Fibroblast of peridontal ligament (primary cell): ENCODE measurements around the gene ENAM.
A peak's percentile ranks its signal among the peaks of the same experiment; 100 is the strongest.

Experiments used
- DNase-seq: peaks from one replicate; pipeline ENCODE4 v3.0.0-alpha.2; 2010; ENCODE audit errors: extremely low read depth

ENAM gene, protein sequence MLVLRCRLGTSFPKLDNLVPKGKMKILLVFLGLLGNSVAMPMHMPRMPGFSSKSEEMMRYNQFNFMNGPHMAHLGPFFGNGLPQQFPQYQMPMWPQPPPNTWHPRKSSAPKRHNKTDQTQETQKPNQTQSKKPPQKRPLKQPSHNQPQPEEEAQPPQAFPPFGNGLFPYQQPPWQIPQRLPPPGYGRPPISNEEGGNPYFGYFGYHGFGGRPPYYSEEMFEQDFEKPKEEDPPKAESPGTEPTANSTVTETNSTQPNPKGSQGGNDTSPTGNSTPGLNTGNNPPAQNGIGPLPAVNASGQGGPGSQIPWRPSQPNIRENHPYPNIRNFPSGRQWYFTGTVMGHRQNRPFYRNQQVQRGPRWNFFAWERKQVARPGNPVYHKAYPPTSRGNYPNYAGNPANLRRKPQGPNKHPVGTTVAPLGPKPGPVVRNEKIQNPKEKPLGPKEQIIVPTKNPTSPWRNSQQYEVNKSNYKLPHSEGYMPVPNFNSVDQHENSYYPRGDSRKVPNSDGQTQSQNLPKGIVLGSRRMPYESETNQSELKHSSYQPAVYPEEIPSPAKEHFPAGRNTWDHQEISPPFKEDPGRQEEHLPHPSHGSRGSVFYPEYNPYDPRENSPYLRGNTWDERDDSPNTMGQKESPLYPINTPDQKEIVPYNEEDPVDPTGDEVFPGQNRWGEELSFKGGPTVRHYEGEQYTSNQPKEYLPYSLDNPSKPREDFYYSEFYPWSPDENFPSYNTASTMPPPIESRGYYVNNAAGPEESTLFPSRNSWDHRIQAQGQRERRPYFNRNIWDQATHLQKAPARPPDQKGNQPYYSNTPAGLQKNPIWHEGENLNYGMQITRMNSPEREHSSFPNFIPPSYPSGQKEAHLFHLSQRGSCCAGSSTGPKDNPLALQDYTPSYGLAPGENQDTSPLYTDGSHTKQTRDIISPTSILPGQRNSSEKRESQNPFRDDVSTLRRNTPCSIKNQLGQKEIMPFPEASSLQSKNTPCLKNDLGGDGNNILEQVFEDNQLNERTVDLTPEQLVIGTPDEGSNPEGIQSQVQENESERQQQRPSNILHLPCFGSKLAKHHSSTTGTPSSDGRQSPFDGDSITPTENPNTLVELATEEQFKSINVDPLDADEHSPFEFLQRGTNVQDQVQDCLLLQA

GRCh38 chr4:70628444-70628843 lies at the start of gene ENAM:
Gene ENAM, plus strand, starts transcription at chr4:70628744. Its CDS starts 757 bp downstream, at chr4:70629501.
- DNase-seq = no peak

GRCh38 chr4:70581980-70582379 lies 46.6 kb upstream of the ENAM start:
- DNase-seq = no peak

DNA sequence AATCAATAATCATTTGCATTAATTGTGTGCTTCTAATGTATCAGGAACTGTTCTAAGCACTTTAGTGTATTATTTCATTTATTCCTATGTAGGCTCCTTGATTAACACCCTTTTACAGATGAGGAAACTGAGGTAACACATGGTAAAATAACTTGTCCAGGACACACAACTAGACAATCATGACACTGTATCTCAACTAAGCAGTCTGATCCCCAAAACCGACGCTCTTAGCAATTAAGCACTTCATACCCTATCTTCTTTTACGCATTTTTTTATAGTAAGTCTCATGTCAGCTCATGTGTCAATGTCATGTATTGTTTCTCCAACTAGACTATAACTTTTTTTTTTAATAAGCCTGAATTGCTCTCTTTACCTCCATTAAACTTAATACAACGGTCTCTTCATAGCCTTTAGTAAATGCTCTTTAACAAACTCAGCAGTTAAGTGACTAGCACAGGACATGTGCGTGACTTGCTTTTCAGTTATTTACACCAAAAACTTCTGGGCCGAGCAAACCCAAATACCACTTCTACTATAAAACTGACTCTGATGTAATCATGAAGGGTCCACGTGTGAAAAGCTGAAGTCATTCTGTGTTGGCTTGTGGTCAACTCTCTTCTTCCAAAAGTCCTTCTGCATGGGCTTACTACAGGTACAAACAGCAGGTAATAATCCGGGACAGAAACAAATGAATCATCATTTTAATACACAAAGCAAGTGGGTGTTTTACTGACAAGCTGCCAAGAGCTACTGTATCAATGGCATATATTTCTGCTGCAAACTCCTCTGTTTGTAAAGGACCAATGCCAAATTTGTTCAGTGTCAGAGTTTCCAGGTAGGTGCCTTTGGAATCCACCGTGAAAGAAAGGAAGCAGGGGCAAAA lies 44.4 kb upstream of the ENAM start:
- DNase-seq = no peak

GRCh38 chr4:70586841-70587240 lies 41.7 kb upstream of the ENAM start:
- no peak for DNase-seq

- no peak for DNase-seq
Measured at GRCh38 chr4:70589785-70590184, 38.8 kb upstream of the ENAM start.

GRCh38 chr4:70591955-70592582 lies 36.5 kb upstream of the ENAM start, which contains the start of gene AMBN:
Gene AMBN, plus strand, starts transcription at chr4:70592256. Its CDS starts 103 bp downstream, at chr4:70592359.
- DNase-seq = no peak

- no peak for DNase-seq
Measured at GRCh38 chr4:70594196-70594595, 34.3 kb upstream of the ENAM start.

DNA sequence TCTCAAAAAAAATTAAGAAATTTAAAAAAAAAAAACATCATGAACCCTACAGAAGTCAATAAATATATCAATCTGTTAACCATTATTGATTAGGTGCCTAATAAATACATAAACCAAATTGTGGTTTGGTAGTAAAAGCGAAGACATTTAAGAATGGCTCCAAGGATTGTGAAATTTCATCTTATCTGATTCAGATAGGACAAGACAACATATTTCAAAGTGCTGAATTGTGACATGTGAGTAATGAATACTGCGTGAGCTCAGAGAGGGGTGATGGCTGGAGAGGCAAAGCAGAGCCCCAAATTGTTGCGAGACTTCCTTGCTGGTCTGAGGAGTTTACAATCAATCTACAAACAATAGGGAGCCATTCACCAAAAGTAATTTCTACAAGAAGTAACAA lies 28.2 kb upstream of the ENAM start:
- DNase-seq = no peak

GRCh38 chr4:70600977-70601376 lies 27.6 kb upstream of the ENAM start:
- no peak for DNase-seq

DNA sequence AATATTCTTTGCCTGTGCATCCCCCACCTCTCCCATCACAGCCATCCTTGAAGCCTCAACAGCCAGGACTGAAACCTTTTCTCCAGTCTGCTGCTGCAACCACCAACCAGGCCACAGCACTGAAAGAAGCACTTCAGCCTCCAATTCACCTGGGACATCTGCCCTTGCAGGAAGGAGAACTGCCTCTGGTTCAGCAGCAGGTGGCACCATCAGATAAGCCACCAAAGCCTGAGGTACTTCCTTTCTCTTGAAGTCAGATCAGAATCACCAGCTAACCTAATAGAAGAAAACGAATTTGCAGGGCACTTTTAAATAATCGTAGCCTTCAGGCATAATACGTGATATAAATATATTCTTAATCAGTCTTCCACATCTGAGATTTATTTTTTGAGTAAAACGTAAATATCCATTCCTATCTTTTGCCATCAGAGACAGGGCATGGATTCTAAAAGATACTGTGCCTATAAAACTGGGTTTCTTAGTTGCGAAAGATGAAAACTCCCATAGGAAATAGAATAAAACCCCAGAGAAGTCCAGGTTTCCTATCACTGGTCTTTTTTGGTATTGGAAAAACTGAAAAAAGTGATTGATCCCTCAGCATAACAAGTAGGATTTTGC lies 27.0 kb upstream of the ENAM start:
- peak; percentile 72 for DNase-seq

- DNase-seq = peak; percentile 83
Measured at GRCh38 chr4:70603856-70604255, 24.7 kb upstream of the ENAM start.

- DNase-seq = no peak
Measured at GRCh38 chr4:70606459-70606858, 22.1 kb upstream of the ENAM start.

DNA sequence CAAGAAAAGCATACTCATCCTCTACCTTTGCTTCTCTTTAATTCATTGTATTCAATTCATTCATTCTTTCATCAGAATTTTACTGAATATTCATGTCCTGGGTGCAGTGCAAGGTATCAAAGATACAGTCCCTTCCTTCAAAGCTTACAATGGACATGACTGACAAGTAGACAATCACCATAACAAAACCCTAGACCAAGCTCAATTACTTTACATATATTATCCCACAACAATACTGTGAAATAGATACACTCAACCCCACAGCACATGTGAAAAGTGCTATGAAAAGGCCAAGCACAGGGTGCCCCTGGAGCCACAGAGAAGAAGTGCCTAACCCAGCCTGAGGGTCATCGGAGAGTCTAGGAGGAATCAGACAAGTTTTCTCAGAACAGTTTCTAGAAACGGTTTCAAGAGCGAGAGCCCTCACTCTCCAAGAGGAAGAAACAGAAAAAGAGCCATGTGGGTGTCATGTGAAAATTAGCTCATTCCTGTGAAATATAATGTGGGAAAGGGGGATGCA lies 21.1 kb upstream of the ENAM start:
- no peak for DNase-seq

GRCh38 chr4:70608324-70608723 lies 20.2 kb upstream of the ENAM start:
- DNase-seq = no peak

DNA sequence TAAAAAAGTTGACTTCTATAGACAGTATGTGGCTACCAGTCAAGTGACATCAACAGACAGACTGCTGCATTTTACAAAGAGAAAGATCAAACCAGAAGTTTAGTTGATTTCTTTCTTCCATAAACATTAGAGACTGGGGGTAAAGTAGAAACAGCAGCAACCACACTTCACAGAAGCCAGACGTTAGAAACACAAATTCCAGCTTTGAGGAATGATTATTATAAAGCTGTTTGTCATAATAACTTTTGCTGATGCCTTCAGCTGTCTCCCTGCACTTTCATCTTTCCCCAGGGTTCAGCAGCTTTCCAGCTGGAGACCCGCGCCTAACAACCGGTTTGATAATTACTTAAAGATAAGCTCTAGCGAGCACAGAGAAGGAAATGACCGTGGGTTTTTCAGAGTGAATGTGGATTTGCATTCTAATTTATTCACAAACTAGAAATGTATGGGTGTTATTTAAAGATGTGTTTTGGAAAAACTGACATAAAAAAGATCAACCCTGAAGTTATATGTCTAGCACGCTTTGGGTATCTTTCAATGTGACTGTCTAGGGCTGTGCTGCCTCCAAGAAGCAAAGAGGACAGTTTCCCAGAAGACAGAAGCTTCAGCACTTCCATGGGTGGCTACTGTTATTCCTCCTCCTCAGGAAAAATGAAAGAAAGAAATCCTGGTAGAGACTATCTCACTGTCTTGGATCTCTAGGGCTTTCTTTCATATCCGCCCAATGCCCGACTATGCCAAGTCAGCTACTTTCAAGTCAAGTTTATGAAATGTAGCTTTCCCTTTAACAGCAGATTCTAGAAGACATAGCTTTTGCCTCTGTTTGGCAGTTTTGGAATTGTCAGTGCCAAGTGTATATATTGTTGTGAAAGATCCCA lies 15.0 kb upstream of the ENAM start:
- peak; percentile 58 for DNase-seq

- no peak for DNase-seq
Measured at GRCh38 chr4:70614184-70614555, 14.4 kb upstream of the ENAM start.

- no peak for DNase-seq
Measured at GRCh38 chr4:70619288-70619687, 9.3 kb upstream of the ENAM start.

GRCh38 chr4:70619778-70620177 lies 8.8 kb upstream of the ENAM start:
- no peak for DNase-seq

DNA sequence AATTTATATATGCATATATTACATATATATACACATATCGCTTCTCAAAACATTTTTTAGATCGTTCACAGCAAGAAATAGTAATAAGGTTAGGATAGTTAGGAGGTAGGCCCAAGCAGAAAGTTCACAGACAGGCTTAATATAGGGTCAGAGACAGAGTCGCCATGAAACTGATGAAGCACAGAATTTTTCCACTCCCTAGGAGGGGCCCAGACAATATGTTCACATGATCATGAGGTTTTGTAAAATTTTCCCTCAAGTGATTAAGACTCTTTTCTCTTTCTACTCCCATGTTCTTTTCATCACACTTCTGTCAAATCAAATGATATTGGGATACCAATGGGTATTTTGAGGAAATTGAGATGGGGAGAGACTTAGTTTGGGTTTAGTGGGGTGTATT lies 5.2 kb upstream of the ENAM start:
- no peak for DNase-seq
